Ishikawa (cell line): ENCODE measurements around the gene NCOA7.

ENCODE experiments used
- CREB1 ChIP-seq: IDR thresholded peaks from 2 replicates; pipeline ENCODE4 v1.6.1; 2012; ENCODE audit warnings: low read depth
- EP300 ChIP-seq: IDR thresholded peaks from 2 replicates; pipeline ENCODE4 v1.6.1; 2012; ENCODE audit warnings: borderline replicate concordance
- FOXM1 ChIP-seq: IDR thresholded peaks from 2 replicates; pipeline ENCODE4 v1.6.1; 2012; ENCODE audit warnings: low read depth, borderline replicate concordance
- RAD21 ChIP-seq: IDR thresholded peaks from 2 replicates; pipeline ENCODE4 v1.6.1; 2012; ENCODE audit warnings: low read depth
- TAF1 ChIP-seq: IDR thresholded peaks from 2 replicates; pipeline ENCODE4 v1.6.1; 2012; ENCODE audit warnings: low read depth, mild to moderate bottlenecking
- TCF12 ChIP-seq: IDR thresholded peaks from 2 replicates; pipeline ENCODE4 v1.6.1; 2012; ENCODE audit warnings: low read depth
- TF ChIP-seq, protein P1 (sequence below): IDR thresholded peaks from 2 replicates; pipeline ENCODE4 v1.6.1; 2012; ENCODE audit warnings: low read depth, mild to moderate bottlenecking
- TF ChIP-seq, protein P2 (sequence below): IDR thresholded peaks from 2 replicates; pipeline ENCODE4 v1.6.1; 2012

DNA sequence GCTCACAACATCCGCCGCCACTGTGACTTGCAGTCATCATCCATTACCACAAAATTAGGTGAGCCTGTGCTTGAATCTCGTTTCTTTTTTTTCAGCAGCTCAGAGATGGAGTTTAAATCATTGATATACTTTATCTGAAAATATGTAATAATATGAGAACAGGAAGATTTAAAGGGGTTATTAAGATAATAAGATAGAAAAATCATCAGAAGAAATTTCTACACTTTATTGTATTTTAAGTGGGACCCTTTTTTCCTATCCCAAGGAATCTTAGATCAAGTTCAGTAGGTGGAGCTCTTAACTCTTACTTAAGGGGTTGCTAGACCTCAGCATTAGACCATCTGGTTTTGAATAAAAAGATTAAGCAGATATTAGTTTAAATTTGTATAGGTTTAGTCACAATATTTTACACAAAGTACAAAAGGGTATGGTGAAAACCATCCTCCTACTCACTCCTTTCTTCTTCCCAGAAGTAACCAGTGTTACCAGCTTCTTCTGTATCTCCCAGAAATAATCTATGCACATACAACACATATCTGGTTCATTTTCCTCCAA lies 9.4 kb upstream of the NCOA7 start:
- peak; percentile 48 for TF ChIP-seq RAD21
- TF ChIP-seq TCF12 = no peak
- TF ChIP-seq, protein P1, sequence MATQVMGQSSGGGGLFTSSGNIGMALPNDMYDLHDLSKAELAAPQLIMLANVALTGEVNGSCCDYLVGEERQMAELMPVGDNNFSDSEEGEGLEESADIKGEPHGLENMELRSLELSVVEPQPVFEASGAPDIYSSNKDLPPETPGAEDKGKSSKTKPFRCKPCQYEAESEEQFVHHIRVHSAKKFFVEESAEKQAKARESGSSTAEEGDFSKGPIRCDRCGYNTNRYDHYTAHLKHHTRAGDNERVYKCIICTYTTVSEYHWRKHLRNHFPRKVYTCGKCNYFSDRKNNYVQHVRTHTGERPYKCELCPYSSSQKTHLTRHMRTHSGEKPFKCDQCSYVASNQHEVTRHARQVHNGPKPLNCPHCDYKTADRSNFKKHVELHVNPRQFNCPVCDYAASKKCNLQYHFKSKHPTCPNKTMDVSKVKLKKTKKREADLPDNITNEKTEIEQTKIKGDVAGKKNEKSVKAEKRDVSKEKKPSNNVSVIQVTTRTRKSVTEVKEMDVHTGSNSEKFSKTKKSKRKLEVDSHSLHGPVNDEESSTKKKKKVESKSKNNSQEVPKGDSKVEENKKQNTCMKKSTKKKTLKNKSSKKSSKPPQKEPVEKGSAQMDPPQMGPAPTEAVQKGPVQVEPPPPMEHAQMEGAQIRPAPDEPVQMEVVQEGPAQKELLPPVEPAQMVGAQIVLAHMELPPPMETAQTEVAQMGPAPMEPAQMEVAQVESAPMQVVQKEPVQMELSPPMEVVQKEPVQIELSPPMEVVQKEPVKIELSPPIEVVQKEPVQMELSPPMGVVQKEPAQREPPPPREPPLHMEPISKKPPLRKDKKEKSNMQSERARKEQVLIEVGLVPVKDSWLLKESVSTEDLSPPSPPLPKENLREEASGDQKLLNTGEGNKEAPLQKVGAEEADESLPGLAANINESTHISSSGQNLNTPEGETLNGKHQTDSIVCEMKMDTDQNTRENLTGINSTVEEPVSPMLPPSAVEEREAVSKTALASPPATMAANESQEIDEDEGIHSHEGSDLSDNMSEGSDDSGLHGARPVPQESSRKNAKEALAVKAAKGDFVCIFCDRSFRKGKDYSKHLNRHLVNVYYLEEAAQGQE = no peak
- no peak for TF ChIP-seq EP300
- no peak for TF ChIP-seq CREB1
- TF ChIP-seq TAF1 = no peak
- TF ChIP-seq FOXM1 = no peak
- TF ChIP-seq, protein P2, sequence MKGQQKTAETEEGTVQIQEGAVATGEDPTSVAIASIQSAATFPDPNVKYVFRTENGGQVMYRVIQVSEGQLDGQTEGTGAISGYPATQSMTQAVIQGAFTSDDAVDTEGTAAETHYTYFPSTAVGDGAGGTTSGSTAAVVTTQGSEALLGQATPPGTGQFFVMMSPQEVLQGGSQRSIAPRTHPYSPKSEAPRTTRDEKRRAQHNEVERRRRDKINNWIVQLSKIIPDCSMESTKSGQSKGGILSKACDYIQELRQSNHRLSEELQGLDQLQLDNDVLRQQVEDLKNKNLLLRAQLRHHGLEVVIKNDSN = no peak
